NOMO-1 treated with dmso at 0.1 percent for 144 hours (cell line): ENCODE results near the gene ARHGEF28.

Source experiments
- DNase-seq: peaks from one replicate; lab custom pipeline; 2025; ENCODE audit not compliant: unreplicated experiment; lab: John Stamatoyannopoulos, UW

ARHGEF28 gene

GRCh38 chr5:73989956-73990355 is 364.0 kb downstream of the ARHGEF28 start:
- DNase-seq = no peak
